K562 (cell line): ENCODE measurements around the gene GP1BA.

Source experiments
- CTCF ChIP-seq, 3 experiments: IDR thresholded peaks in 2 of 3; conservative IDR thresholded peaks in 1 of 3; 2 replicates each; pipeline ENCODE4 v1.5.1; 2011 to 2012; ENCODE audit warnings: low read length in 3 of 3, mild to moderate bottlenecking in 3 of 3, control low read depth in 2 of 3, improper control_type of control experiment in 1 of 3, inconsistent platforms in 1 of 3, low read depth in 1 of 3, mixed read lengths in 1 of 3, moderate library complexity in 1 of 3; ENCODE audit not compliant: insufficient read depth in 2 of 3
- MCM5 ChIP-seq: fragments of 450-650 bp; IDR thresholded peaks from 2 replicates; pipeline ENCODE4 v1.6.1; 2016; ENCODE audit warnings: low read depth
- NFYB ChIP-seq: IDR thresholded peaks from 2 replicates; pipeline ENCODE4 v1.6.1; 2011; ENCODE audit warnings: mild to moderate bottlenecking, moderate library complexity; ENCODE audit not compliant: insufficient read length; ENCODE audit errors: extremely low read depth

GRCh38 chr17:4913994-4914393 is 18.1 kb upstream of the GP1BA start:
- no peak for TF ChIP-seq NFYB
- TF ChIP-seq CTCF (IDR thresholded peaks at IDR 0.05 in 2 of 3, conservative IDR thresholded peaks at IDR 0.05 in 1 of 3; ENCODE audit: insufficient read depth in 2 of 3, low read depth in 1 of 3, low read length in 3 of 3) = no peak
- no peak for TF ChIP-seq MCM5
